ENCODE data around the gene PHF1.

PHF1 gene

DNA sequence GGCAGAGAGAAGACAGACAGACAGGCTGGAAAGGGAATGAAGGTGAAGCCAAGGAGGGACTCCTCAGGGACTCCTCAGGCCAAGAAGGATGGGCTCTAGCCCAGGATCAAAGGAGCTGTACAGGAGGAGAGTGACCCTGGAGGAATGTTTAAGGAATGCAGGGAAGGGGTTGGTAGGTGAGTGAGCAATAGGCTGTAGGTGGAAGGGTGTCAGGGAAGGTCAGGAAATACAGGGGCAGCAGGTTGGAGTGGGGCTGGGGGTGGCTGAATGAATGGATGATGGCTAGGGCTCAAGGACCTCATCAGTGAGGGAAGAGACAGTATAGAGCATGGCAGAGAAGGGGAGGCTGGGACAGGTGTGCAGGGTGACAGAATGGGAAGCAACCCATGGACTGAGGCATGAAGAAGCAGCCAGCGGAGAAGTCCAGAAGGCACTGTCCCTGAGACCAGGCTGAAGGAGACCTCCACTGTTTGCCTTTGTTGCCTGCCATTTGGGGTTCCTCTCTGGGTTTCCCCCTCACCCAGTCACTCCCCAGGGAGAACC, 22.3 kb downstream of the PHF1 start:
- no peak for DNase-seq

DNA sequence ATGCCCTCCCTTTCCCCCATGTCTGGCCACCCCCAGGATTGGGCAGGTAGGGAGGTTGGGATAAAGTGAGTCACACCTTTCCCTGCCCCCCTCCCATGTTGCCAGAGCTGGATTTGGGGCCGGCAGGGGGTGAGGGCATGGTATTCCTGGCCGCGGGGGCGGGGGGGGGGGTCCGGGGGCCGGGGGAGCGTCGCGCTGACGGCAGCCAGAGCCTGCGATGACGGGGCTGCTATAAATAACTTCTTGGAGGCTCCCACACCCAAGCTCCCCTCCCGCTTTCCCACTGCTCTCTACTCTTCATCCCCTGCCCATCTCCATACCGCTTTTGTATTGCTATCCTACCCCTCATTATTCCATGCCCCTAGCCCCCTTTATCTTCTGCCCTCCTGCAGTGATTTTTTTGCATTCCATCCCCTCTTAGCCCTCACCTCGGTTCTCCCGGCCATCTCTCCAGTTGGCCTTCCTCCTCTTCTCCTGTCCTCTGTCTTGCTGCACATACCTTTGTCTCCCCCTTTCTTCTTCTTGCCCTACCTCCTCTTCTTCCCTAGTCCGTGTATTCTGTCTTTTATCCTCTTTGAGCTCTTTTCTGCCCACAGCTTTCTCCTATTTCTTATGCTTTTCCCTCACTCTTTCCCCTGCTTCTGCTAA, 22.9 kb downstream of the PHF1 start:
- DNase-seq: no peak

DNA sequence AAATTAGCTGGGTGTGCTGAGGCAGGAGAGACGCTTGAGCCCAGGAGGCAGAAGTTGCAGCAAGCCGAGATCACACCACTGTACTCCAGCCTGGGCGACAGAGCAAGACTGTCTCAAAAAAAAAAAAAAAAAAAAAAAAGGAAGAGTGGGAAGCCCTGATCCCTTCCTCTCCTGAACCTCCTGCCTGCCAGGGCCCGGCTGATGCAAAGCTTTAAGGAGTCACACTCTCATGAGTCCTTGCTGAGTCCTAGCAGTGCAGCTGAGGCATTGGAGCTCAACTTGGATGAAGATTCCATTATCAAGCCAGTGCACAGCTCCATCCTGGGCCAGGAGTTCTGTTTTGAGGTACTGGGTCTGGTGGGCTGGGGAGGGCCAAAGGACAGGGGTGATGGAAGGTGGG, 24.1 kb downstream of the PHF1 start:
- DNase-seq: no peak

DNA sequence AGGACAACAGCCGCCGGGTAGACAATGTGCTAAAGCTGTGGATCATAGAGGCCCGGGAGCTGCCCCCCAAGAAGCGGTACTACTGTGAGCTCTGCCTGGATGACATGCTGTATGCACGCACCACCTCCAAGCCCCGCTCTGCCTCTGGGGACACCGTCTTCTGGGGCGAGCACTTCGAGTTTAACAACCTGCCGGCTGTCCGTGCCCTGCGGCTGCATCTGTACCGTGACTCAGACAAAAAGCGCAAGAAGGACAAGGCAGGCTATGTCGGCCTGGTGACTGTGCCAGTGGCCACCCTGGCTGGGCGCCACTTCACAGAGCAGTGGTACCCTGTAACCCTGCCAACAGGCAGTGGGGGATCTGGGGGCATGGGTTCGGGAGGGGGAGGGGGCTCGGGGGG, 26.9 kb downstream of the PHF1 start:
- DNase-seq: no peak

DNA sequence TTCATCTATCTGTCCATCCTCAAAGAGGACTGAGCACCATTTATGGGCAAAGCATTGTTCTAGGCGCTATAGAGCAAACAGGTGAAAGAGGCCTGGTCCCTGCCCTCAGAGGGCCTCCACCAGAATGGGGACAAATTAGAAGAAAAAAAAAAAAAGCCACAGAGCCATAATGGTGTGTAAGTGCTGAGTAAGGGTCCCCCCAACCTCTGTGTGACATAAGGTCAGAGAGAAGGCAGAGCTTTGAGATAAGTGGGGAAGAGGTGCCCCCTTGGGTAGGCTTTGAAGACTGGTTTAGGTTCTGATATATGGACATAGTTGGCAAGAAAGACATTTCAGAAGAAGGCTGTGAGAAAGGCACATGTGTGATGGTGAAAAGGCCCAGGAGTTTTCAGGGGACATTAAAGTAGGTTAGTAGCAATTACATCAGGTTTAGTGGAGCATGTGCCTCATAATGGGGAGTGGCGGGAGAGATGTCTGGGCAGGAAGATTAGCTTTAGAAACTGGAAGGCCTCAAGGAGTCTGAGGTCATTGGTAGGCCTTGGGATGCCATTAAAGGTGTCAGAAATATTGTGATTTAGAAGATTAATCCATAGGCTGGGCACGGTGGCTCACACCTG, 28.3 kb downstream of the PHF1 start:
- no peak for DNase-seq

DNA sequence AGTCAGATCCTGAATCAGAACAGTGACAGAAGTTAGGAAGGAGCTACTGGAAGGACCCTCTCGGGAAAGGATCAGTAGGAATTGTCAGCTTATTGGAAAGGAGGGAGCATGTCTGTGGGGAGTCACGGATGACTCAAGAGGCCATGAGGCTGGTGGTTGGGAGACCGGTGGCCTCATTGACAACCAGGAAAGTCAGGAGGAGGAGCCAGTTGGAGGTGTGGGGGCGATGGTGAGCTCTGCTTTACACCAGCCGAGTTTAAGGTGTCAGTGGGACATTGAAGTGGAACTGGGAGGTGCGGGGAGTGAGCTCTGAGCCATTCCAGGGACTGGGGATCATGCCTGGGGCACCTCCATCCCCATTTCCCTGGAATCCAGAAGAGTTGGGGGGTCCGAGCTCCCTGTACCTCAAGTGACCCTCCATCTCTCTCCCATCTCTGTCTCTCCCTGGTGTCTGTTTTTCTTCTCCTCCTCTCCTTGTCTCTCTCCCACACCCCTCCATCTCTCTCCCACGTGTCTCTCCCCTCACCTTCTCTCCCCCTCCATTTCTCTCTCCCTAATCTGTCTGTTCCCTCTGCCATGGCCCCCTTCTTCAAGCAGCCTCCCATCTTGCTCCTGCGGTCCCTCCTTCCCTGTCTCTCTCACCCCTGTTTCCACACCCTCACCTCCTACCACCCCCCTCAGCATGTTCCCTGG, 29.3 kb downstream of the PHF1 start:
- no peak for DNase-seq

DNA sequence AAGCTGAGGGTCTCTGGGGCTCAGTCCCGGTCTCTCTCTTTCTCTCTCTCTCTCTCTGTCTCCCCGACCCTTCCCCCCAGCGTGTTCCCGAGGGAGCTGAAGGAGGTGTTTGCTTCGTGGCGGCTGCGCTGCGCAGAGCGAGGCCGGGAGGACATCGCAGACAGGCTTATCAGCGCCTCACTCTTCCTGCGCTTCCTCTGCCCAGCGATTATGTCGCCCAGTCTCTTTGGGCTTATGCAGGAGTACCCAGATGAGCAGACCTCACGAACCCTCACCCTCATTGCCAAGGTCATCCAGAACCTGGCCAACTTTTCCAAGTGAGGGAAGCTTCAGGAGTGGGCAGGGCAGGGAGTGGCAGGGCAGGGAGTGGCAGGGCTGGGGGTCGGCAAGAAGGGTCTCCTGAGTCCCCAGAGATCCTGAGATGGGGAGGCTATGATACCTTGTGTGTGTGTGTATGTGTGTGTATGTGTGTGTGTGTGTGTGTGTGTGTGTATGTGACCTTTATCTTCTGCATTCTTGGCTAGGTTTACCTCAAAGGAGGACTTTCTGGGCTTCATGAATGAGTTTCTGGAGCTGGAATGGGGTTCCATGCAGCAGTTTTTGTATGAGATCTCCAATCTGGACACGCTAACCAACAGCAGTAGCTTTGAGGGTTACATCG, 30.0 kb downstream of the PHF1 start:
- DNase-seq: no peak

DNA sequence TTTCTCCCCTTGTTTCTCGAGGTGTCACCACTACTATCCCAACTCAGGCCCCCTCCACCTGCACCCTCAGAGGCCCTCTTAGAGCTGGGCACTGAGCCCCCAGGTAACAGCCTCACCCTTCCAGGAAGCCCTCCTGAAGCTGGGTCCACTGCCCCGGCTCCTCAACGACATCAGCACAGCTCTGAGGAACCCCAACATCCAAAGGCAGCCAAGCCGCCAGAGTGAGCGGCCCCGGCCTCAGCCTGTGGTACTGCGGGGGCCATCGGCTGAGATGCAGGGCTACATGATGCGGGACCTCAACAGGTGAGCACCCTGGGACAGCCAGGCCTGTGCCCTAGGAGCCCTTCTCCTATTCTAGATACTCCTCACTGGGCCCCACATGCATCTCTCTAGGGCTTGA, 30.6 kb downstream of the PHF1 start:
- no peak for DNase-seq

DNA sequence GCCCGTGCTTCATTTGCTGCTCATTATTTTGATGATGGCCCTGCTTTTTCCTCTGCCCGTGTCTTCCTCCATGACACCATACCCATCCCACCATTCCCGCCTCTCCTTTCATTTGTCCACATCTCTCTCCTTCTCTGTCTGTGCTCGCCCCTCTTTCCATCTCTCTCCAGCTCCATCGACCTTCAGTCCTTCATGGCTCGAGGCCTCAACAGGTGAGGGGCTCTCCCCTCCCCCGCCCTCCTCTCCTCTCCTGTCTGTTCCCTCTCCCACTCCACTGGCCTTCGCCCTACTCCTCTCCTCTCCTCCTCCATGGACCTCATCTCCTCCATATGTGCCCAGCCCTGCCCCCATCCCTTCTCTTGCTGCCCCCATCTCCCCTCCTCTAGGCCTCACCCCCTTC, 31.5 kb downstream of the PHF1 start:
- no peak for DNase-seq

DNA sequence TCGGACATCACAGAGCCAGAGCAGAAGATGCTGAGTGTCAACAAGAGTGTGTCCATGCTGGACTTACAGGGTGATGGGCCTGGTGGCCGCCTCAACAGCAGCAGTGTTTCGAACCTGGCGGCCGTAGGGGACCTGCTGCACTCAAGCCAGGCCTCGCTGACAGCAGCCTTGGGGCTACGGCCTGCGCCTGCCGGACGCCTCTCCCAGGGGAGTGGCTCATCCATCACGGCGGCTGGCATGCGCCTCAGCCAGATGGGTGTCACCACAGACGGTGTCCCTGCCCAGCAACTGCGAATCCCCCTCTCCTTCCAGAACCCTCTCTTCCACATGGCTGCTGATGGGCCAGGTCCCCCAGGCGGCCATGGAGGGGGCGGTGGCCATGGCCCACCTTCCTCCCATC, 32.2 kb downstream of the PHF1 start:
- DNase-seq: no peak

DNA sequence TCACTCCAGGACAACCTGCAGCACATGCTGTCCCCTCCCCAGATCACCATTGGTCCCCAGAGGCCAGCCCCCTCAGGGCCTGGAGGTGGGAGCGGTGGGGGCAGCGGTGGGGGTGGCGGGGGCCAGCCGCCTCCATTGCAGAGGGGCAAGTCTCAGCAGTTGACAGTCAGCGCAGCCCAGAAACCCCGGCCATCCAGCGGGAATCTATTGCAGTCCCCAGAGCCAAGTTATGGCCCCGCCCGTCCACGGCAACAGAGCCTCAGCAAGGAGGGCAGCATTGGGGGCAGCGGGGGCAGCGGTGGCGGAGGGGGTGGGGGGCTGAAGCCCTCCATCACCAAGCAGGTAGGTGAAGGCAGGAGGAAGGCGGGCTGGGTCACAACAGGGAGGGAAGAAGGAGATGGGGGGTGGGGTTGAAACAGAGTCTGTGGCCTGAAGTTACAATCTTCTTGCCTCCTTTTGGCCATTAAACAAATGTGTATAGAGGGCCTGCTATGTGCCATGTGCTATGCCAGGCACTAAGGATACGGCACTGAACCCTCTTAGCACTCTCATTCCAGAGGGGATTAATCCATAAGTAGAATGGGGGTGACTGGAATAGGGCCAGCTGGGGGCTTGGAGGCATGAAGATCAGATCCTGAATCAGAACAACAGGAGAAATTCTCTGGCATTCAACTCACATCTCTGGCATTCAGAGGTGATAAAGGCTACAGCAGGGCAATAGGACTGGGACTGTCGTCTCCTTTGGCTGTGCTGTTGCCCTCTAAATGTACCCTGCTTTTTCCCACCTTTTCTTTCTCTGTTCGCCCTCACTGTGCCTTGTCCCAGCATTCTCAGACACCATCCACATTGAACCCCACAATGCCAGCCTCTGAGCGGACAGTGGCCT, 33.0 kb downstream of the PHF1 start:
- DNase-seq: no peak

DNA sequence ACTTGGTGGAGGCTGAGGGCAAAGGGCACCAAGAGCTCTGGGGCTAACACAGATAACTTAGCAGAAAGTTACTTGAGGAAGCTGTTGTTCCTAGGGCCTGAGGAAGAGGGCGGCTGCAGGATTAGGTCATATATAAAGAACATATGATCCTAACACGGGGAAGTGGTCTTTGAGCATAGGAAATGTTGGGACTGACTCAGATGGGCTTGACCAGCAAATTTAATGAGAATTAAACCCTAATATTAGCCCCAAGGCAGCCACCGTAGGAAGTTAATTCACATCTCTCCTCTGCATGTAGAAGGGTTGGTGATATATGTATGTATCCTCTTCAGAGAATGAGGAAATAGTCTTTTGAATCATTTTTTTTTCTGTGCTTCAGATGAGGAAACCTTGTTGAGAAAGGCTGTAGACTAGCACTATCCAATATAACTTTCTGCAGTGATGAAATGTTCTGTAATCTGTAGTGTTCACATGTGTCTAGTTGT, 34.3 kb downstream of the PHF1 start:
- DNase-seq: no peak

DNA sequence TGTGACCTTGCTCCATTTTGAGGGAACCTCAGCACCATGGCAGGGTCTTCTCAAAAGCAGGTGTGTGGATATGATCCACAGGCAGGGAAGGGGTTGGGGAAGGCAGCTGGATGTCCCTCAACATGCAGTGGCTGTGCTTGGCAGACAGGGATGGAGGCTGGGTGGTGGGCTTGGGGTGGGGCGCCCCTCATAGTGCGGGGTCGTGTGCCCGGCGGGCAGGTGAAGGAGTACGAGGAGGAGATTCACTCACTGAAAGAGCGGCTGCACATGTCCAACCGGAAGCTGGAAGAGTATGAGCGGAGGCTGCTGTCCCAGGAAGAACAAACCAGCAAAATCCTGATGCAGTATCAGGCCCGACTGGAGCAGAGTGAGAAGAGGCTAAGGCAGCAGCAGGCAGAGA, 35.5 kb downstream of the PHF1 start:
- no peak for DNase-seq

DNA sequence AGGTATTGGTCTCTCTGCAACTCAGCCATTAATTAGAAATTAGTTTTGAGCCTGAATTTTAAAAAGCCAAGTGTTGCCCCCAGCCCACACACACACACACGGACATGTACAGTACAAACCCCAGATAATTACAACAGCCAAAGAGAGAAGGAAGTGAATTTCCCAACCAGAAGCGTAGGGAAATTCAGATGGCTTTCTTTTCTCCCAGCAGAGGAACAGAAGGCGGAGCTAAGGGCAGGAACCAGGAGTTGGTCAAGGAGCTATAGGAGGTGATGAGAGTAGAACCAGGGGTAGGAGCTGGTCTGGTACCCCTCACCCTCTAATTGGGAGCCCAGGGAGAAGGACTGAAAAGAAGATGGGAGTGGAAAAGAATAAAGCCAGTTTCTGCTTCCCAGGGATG, 39.6 kb downstream of the PHF1 start:
- no peak for DNase-seq

DNA sequence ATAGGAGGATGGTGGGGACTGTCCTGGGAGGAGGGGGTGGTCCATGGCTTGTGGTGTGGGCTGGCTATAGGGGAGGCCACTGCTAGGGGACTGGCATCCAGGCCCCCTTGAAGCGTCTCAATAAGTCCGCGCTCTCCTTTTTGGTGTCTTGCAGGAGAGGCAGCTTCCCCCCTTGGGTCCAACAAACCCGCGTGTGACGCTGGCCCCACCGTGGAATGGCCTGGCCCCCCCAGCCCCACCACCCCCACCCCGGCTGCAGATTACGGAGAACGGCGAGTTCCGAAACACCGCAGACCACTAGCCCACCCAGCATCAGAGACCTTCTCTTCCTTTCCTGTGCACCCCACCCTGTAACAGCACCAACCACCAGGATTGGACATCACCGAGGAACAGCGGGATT, 40.8 kb downstream of the PHF1 start:
- no peak for DNase-seq

DNA sequence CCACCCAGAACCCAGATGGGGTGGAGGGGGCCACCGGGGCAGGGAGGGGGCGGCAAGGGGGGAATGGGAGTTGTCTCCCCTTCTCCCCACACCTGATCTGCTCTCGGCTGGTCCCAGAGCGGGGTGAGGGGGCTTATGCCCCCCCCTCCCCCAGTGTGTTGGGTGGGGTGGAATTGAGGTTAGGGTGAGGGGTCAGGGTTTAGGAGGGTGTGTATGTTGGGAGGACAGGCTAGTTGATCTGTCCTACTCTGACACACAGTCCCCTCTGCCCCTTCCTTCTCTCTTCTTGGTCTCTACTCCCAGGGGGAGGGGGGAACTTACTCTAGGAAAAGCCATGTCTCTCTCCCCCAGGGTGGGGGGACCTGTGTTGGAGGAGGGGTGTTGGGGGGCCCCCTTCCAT, 41.7 kb downstream of the PHF1 start:
- DNase-seq: no peak

DNA sequence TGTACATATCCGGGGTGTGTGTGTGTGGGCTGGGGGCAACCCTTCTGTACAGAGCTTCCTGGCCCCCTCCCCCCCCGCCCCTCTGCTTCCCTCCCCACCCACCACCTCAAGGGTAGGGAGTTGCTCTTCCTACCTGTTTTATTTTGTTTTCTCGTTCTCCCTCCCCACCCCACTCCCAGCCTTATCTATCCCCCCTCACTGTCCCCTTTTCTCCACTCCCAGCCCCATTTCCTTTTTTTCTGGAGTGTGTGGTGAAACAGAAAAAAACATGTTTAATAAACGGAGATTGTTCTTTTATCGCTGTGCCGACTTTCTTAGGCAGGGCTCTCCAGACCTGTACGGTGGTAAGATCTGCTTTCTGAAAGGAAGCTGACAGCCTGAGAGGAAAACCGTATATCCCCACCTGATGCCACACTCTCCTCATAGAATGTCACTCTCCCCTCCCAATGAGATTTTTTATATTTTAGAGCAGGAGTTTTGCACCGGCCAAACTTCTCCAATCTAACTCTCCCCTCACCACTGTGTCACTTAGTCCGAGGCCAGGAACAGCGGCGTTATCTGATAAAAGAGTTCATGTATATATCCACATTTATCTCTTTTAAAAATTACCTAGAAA, 42.7 kb downstream of the PHF1 start:
- DNase-seq: no peak

DNA sequence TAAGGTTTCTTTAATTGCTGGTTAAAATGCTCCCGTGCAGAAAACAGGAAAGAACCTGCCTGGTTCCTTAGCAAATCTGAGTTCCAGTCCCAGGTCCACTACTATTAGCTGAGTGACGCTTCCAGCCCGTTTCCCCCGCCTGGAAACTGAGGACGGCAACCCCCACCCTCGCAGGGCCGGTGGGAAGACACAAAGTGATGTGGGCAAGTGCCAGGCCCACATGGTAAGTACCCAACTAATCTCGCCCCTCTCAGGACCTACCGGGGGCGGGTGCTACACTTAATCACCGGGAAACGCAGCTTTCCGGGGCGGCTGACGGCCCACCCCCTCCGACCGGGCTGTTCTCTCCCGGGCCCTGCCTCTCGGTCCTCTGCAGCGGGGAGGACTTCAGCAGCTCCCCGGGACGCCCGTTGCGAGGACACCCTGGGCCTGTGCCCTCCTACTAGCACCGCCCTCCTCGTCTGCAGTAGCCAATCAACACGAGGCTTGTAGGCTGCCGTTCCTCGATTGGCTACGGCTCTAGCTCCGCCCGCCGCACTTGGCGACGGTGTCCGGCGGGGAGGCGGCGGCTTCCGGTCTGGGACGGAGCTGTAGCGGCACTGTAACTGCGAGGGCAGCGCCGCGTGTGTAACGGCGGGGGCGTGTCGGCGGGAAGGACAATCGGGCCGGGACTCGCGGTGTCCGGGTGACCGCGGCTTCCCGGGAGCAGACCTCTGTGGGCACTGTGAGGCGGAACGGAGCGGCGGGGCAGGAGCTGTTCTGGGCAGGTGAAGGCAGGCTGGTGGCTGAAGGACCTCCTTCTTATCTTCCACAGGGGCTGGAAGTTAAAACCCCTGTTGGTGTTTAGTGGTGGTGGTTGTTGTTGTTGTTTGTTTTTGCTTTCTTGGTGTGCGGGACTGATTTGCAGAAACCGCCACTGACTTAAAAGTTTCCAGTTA, 43.5 kb downstream of the PHF1 start, which contains the start of gene ZBTB9:
ZBTB9 (plus strand) TSS at position 568 of the 938 bp plus-strand sequence. CDS start 525 bp downstream, outside the sequence.
- DNase-seq: peak; percentile 93

DNA sequence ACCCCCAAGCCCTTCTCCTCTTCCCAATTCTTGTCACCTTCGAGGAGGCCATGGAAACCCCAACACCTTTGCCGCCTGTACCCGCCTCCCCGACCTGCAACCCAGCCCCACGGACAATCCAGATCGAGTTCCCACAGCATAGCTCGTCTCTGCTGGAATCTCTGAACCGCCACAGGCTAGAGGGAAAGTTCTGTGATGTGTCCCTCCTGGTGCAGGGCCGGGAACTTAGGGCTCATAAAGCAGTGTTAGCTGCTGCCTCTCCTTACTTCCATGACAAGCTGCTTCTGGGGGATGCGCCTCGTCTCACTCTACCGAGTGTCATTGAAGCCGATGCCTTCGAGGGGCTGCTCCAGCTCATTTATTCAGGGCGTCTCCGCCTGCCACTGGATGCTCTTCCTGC, 44.2 kb downstream of the PHF1 start:
- no peak for DNase-seq

DNA sequence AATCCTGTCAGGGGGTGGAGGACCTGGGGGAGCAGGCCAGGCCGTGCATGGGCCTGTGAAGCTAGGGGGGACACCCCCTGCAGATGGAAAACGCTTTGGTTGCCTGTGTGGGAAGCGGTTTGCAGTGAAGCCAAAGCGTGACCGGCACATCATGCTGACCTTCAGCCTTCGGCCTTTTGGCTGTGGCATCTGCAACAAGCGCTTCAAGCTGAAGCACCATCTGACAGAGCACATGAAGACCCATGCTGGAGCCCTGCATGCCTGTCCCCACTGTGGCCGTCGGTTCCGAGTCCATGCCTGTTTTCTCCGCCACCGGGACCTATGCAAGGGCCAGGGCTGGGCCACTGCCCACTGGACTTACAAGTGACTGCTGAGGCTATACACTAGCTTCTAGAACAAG, 45.3 kb downstream of the PHF1 start:
- no peak for DNase-seq

DNA sequence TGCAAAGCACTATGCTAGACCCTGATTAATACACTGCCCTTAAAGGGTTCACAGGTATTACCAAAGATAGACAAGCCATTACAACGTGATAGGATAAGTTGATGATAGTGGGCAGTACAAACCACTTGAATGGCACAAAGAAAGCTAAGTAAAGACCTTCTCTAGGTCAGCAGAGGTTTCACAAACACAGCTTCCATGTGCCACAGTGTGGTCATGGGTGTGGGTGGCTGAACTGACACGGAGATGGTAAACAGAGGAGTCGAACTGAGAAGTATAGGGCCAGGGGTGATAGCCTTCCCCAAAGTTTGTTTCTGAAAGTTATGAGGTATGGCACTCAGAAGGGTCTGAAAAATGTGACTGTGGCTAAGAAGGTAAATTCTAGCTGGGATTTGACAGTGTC, 47.9 kb downstream of the PHF1 start:
- no peak for DNase-seq
